Esophagus (tissue), 2 donors: ENCODE results near the gene SOX12. TPM values are rescaled to one million over a fixed set of nuclear protein-coding genes. Genes with fewer than 3 reads are reported as not detected.

Source experiments
- H3K27ac ChIP-seq, 2 donors: one replicate each; pipeline ENCODE4 v1.5.1; 2013; ENCODE audit warnings: low read depth in 2 of 2, mild to moderate bottlenecking in 2 of 2, inconsistent platforms in 1 of 2, low read length in 1 of 2, moderate library complexity in 1 of 2
- H3K27me3 ChIP-seq, 2 donors: one replicate each; pipeline ENCODE4 v1.6.1; 2013; ENCODE audit warnings: low read length in 2 of 2, control low read depth in 1 of 2, mild to moderate bottlenecking in 1 of 2; ENCODE audit not compliant: insufficient read depth in 2 of 2, control insufficient read depth in 1 of 2
- H3K36me3 ChIP-seq, 2 donors: one replicate each; pipeline ENCODE4 v1.6.1; 2013; ENCODE audit warnings: low read length in 1 of 2; ENCODE audit not compliant: control insufficient read depth in 2 of 2, insufficient read depth in 2 of 2
- H3K4me1 ChIP-seq, 2 donors: one replicate each; pipeline ENCODE4 v1.6.1; 2013; ENCODE audit warnings: low read length in 1 of 2; ENCODE audit not compliant: control insufficient read depth in 2 of 2, insufficient read depth in 2 of 2
- H3K4me3 ChIP-seq, 2 donors: one replicate each; pipeline ENCODE4 v1.5.1; 2013; ENCODE audit warnings: low read length in 2 of 2, mild to moderate bottlenecking in 2 of 2, low read depth in 1 of 2, moderate library complexity in 1 of 2
- H3K9me3 ChIP-seq, 2 donors: one replicate each; pipeline ENCODE4 v1.6.1; 2013; ENCODE audit warnings: mild to moderate bottlenecking in 2 of 2, low read depth in 1 of 2, low read length in 1 of 2, moderate library complexity in 1 of 2; ENCODE audit not compliant: control insufficient read depth in 2 of 2, insufficient read depth in 1 of 2
- WGBS, 2 donors: extraction: QIAGEN DNeasy Blood & Tissue Kit; methylation state at CpG; one replicate each; pipeline ENCODE4 v1.1.7; 2013; 5-methylcytosine and 5-hydroxymethylcytosine counted together
- polyA plus RNA-seq, 2 donors: library from polyadenylated mRNA; stranded (reverse); fragments of 200-250 nt; gene quantifications; one replicate each; pipeline ENCODE4 v1.2.3, GENCODE V29; 2013
- donor health status: healthy with polysubstance abuse.
- donor health status: Bipolar disorder and iron deficiency.

Gene SOX12
- polyA plus RNA-seq, 2 donors, result 2.2 to 2.4 TPM

DNA sequence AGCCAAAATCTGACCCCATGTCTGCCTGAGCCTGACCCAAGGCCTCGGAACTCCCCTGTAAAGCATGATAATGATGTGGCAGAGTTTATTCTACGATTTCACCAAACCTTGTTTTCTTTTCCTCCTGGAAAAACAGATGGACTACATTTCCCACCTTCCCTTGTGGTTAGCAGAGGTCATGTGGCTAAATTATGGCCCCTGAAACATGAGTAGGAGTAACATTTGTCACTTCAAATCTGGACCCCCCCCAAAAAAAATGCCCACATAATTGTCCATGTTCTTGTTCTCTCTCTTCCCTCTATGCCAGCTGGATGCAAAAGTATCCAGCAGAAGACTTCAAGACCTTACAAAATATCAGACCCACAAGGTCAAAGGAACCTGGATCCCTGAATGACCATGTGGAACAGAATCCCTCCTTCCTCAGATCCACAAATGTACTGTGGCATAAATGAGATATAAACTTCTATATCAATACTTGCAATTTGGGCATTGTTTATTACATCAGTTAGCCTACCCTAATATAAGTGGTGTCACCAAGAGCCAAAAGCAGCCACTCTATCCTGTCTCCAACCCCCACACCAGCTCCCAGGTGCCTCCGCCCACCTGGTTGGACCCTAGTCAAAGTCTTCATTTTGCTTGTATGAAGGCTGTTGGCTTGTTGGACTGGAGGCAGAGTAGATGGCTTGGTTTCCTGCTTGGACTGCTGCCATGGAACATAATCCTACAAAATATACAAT is 36.2 kb upstream of the SOX12 start:
- no peak overlapping the region for H3K4me3 ChIP-seq
- H3K27ac ChIP-seq, result no peak overlapping the region
- no peaks in the 10 kb centered on the region for H3K4me1 ChIP-seq
- H3K36me3 ChIP-seq, result no peaks in the 10 kb centered on the region
- WGBS, 2 donors, result 77 to 78% methylated on average over 3 of the region's 3 CpGs
- H3K27me3 ChIP-seq, result no peaks in the 10 kb centered on the region
- H3K9me3 ChIP-seq, result no peaks in the 10 kb centered on the region

GRCh38 chr20:289693-290083 is 35.7 kb upstream of the SOX12 start:
- H3K27ac ChIP-seq, result peak overlapping the region in 1 of 2 donors; percentile 87
- H3K36me3 ChIP-seq, result no peaks in the 10 kb centered on the region
- H3K9me3 ChIP-seq, result no peaks in the 10 kb centered on the region
- no peaks in the 10 kb centered on the region for H3K27me3 ChIP-seq
- peak overlapping the region; percentile 55 to 67 for H3K4me3 ChIP-seq
- H3K4me1 ChIP-seq, result no peaks in the 10 kb centered on the region
- WGBS, 2 donors, result 46 to 51% methylated on average over 2 of the region's 2 CpGs

DNA sequence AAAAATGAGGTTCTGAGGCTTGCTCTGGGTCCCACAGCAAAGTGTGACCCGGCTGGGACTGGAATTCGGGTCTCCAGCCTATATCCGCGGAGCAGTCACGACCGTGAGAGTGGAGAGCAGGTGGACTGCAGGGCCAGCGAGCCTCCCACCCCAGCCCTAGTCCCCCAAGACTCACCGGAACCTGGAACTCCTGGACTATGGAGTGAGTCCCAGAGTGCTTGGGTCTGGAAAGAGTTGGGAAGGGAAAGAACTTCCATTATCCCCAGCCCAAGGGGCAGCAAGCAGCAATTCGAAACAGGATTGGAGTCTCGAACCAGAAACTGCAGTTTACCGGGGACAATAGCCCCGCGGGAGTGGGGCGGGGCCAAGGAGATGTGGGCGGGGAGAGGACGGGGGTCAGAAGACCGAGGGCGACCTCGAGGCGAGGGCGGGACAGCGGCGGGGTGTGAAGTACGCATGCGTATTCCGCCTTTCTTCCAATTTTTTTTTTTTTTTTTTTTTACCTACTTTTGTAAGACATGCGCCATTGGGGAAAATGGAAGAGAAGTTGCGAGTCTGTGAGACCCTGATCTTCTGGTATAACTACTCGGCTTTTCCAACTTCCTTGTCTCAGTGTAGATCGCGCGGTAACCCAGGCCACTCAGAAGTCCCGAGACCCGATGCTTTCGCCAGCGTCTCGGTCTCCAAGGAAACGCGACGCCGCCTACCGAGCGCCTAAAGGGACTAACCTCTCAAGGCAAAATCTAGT is 35.1 kb upstream of the SOX12 start, which contains the start of gene C20orf96:
Gene C20orf96 (minus strand): TSS at position 667 of the 748 bp plus-strand sequence. CDS start 140 bp downstream, at position 527.
- peak within 1 kb of the TSS; percentile 36 to 87 for H3K27ac ChIP-seq
- no peaks in the 10 kb centered on the region for H3K36me3 ChIP-seq
- no peaks in the 10 kb centered on the region for H3K27me3 ChIP-seq
- H3K4me1 ChIP-seq, result no peaks in the 10 kb centered on the region
- no peaks in the 10 kb centered on the region for H3K9me3 ChIP-seq
- H3K4me3 ChIP-seq, result peak within 1 kb of the TSS; percentile 55 to 67
- 1% methylated on average over 43 of the region's 43 CpGs for WGBS, 2 donors

DNA sequence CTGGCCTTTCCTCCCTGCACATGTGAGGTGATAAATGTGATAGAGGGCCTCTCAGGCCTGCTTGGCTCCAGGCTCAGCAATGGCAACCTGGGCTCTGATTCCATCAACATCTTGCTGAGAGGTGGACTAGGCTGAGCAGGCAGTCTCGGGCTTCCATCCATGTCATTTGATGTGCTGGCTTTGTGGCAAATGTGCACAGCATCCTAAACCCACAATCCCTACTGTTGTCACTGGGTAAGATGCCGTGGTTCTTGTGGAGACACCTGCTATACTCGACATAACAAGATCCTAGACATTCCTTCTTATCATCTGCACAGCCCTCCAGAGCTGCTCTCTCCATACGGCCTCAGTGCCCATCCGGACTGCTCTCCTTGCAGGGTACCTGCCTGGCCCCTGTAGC is 30.8 kb upstream of the SOX12 start:
- Histone ChIP-seq H3K4me3 (no peak overlapping the region), H3K27me3 (no peaks in the 10 kb centered on the region), H3K36me3 (no peaks in the 10 kb centered on the region), H3K9me3 (no peaks in the 10 kb centered on the region), H3K4me1 (no peaks in the 10 kb centered on the region), H3K27ac (no peak overlapping the region)
- WGBS, 2 donors, result 88 to 92% methylated on average over 5 of the region's 5 CpGs

GRCh38 chr20:295804-296203 is 29.5 kb upstream of the SOX12 start:
- no peaks in the 10 kb centered on the region for H3K36me3 ChIP-seq
- no peaks in the 10 kb centered on the region for H3K9me3 ChIP-seq
- no peaks in the 10 kb centered on the region for H3K27me3 ChIP-seq
- no peaks in the 10 kb centered on the region for H3K4me1 ChIP-seq
- no peak overlapping the region for H3K4me3 ChIP-seq
- no peak overlapping the region for H3K27ac ChIP-seq
- WGBS, 2 donors, result 66 to 71% methylated on average over 4 of the region's 4 CpGs

- no peaks in the 10 kb centered on the region for H3K9me3 ChIP-seq
- WGBS, 2 donors, result 0% methylated on average over 65 to 99 of the region's 99 CpGs
- no peaks in the 10 kb centered on the region for H3K27me3 ChIP-seq
- H3K36me3 ChIP-seq, result peaks cover 0 to 2% of the 10 kb centered on the region in 2 donors
- peak within 1 kb of the TSS; percentile 76 to 90 for H3K4me3 ChIP-seq
- peaks cover 2 to 3% of the 10 kb centered on the region in 2 donors for H3K4me1 ChIP-seq
- H3K27ac ChIP-seq, result peak within 1 kb of the TSS; percentile 97
Observed at GRCh38 chr20:297098-297924, 28.0 kb upstream of the SOX12 start, which contains the start of gene ZCCHC3. Gene ZCCHC3 (plus strand): TSS chr20:297570. CDS start chr20:297587, 17 bp downstream.

DNA sequence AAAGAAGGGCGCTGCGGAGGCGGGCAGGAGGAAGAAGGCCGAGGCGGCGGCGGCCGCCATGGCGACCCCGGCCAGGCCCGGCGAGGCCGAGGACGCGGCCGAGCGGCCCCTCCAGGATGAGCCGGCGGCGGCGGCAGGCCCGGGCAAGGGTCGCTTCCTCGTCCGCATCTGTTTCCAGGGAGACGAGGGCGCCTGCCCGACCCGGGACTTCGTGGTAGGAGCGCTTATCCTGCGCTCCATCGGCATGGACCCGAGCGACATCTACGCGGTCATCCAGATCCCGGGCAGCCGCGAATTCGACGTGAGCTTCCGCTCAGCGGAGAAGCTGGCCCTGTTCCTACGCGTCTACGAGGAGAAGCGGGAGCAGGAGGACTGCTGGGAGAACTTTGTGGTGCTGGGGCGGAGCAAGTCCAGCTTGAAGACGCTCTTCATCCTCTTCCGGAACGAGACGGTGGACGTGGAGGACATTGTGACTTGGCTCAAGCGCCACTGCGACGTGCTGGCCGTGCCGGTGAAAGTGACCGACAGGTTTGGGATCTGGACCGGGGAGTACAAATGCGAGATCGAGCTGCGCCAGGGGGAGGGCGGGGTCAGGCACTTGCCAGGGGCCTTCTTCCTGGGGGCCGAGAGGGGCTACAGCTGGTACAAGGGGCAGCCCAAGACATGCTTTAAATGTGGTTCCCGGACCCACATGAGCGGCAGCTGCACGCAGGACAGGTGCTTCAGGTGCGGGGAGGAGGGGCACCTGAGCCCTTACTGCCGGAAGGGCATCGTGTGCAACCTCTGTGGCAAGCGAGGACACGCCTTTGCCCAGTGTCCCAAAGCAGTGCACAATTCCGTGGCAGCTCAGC is 27.2 kb upstream of the SOX12 start:
- Histone ChIP-seq H3K4me3 (peak overlapping the region; percentile 76 to 90), H3K27ac (peak overlapping the region; percentile 97), H3K4me1 (peaks cover 2 to 3% of the 10 kb centered on the region in 2 donors), H3K36me3 (peaks cover 0 to 2% of the 10 kb centered on the region in 2 donors), H3K9me3 (no peaks in the 10 kb centered on the region), H3K27me3 (no peaks in the 10 kb centered on the region)
- 0% methylated on average over 61 to 75 of the region's 75 CpGs for WGBS, 2 donors

DNA sequence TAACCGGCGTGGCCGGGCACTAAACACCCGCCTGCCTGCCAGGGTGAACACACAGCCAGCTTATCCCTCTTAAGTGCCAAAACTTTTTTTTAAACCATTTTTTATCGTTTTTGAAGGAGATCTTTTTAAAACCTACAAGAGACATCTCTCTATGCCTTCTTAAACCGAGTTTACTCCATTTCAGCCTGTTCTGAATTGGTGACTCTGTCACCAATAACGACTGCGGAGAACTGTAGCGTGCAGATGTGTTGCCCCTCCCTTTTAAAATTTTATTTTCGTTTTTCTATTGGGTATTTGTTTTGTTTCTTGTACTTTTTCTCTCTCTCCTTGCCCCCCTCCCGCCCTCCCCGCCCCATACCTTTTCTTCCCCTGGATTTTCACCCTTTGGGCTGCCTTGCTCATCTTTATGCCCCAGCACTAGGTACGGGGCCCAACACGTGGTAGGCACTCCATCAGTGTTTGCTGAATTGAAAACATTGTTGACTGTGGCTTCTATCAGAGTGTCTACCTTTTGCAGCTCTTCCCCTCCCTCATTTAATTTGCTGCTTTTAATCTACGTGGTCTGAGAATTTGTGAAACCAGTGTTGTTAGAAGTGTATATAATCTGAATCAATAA is 26.5 kb upstream of the SOX12 start:
- H3K36me3 ChIP-seq, result peaks cover 0 to 2% of the 10 kb centered on the region in 2 donors
- H3K4me1 ChIP-seq, result peaks cover 2 to 3% of the 10 kb centered on the region in 2 donors
- peaks cover 0 to 2% of the 10 kb centered on the region in 2 donors for H3K27me3 ChIP-seq
- peak overlapping the region; percentile 97 for H3K27ac ChIP-seq
- H3K4me3 ChIP-seq, result peak overlapping the region; percentile 76 to 90
- no peaks in the 10 kb centered on the region for H3K9me3 ChIP-seq
- WGBS, 2 donors, result 5% methylated on average over 15 of the region's 15 CpGs
